ENCODE measurements around the gene CACNA1A.

- TF ChIP-seq CTCF (IDR thresholded peaks at IDR 0.05), result no peak
- TF ChIP-seq EP300 (IDR thresholded peaks at IDR 0.05), result no peak
- no peak for TF ChIP-seq POLR2A (IDR thresholded peaks at IDR 0.05)
- no peak for TF ChIP-seq POLR2AphosphoS5 (IDR thresholded peaks at IDR 0.05)
Measured at GRCh38 chr19:13225973-13226865, 280.1 kb downstream of the CACNA1A start.
